WTC11 (cell line): ENCODE data around the gene CLEC2L.

ENCODE experiments used
- ETV6 ChIP-seq: sonication (generic); formaldehyde crosslinking; IDR thresholded peaks from 2 replicates; pipeline ENCODE4 v1.8.1; 2022; ENCODE audit warnings: mild to moderate bottlenecking, missing genetic modification reagents
- SP1 ChIP-seq: sonication (generic); formaldehyde crosslinking; conservative IDR thresholded peaks from 2 replicates; pipeline ENCODE4 v1.8.1; 2022; ENCODE audit warnings: missing genetic modification reagents

DNA sequence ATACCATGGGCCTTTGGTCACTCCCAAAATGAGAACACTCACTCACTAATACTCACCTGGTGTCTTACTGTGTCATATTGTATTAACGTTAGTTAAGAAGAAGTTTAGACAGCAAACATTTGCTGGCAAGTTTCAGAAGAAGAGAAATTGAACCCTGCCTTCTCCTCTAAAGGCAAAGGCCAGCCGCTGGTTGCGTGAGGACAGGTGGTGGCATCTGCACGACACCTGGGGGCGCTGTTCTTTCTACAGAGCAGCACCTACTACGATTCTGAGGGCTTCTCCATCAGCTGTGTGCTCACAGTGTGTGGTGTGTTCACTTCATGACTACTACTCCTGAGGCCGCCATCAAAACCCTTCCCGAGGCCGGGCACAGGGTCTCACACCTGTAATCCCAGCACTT lies 17.9 kb upstream of the CLEC2L start:
- TF ChIP-seq ETV6 (CRISPR knock-in tag), result no peak
- TF ChIP-seq SP1 (CRISPR knock-in tag), result no peak
